SHP77 treated with DMSO at 0.1 percent for 48 hours (cell line): ENCODE results near the gene CDH26.
A peak's percentile ranks its signal among the peaks of the same experiment; 100 is the strongest.

Source experiments
- DNase-seq: peaks from one replicate; lab custom pipeline; 2025; lab: John Stamatoyannopoulos, UW

The CDH26 gene

DNA sequence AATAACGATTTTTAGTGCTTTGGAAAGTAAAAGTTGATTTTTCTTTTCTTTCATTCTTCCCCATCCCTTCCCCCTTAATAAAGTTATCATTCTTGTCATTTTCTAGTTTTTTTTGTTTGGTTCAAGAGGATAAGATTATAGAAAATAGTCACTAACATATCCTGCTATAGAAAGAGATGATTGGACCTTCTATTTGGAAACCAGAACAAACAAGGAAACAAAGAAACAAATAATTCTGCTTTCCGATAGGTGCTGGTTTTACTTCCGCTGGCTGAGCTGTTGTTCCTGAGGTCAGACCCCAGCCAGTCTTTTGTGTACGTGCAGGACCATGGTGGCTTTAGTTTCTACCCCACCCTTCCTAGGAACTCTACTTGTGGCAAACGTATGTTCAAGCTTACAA is at the start of gene CDH26:
Gene CDH26 (plus strand): TSS at position 301 of the 400 bp plus-strand sequence. CDS start 304 bp downstream, outside the sequence.
- DNase-seq = no peak

DNA sequence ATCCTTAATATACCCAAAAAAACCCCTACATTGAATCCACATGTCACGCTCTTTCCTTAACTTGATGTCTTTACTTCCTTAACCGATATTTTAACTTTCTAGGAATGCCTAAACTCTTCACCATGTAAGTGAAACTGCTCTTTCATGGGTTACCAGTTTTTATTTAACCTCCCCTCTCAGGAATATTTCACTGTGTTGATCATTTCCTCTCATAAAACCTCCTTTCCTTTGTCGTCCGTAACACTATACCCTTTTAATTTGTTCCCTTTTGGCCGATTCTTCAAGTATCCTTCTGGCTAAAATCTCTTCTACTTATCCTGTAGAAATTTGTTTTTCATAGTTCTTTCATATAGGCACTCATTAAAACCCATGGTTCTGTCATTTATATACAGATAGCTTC is 49.4 kb upstream of the CDH26 start:
- no peak for DNase-seq

DNA sequence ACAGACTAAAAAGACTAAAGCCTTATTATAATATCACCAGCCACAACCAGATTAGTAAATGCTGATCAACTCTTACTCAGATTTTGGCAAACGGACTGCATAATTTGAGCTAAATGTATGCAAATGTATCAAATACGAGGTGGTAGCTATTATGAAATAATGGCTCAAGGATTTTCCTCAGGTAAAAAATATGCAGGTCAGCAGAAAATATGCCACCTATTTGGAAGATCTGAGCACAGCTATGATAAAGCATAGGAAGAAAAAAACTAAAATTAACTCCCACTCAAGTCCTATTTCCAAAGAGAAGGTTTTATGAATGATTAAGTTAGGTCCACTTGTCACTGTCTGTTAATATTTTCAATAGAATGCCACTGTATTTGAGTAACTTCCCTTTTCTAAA is 47.2 kb upstream of the CDH26 start:
- DNase-seq = no peak

DNA sequence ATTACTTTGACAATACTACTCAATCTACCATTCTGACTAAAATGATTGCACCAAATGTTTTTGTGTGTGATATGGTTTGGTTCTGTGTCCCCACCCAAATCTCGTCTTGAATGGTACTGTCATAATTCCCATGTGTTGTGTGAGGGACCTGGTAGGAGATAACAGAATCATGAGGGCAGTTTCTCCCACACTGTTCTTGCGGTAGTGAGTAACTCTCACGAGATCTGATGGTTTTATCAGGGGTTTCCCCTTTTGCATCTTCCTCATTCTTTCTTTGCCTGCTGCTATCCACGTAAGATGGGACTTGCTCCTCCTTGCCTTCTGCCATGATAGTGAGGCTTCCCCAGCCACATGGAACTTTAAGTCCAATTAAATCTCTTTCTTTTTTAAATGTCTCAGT is 45.6 kb upstream of the CDH26 start:
- DNase-seq = no peak

DNA sequence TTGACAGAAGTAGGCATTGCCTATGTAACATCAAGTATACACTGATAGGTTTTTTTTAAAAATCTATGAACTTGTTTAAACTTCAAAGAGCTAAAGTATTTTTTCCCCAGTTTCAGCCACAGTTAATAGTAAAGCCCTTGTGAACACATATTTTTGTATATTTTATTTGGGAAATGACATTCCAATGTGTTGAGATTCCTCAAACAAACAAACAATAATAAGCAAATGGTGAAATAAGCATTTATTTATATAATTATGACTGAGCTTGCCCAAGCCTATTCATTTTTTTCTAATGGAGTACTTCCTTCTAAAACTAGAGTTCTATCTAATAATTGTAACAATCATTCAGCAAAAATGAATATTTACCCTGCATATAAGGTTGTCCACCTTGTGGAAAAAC is 37.3 kb upstream of the CDH26 start:
- DNase-seq = no peak

DNA sequence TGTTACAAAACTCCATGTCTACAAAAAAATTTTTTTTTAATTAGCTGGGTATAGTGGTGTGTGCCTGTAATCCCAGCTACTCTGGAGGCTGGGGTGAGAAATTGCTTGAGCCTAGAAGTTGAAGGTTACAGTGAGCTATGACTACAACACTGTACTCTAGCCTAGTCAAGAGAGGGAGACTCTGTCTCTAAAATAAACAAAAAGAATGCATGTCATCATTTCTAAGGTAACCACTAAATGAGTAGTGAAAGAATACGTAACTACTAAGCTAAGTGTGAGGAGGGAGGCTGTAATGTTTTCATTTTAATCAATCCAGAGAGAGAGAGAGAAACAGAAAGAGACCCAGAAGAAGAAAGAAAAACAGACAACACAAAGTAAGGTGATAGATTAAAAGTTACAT is 34.7 kb upstream of the CDH26 start:
- DNase-seq = no peak

DNA sequence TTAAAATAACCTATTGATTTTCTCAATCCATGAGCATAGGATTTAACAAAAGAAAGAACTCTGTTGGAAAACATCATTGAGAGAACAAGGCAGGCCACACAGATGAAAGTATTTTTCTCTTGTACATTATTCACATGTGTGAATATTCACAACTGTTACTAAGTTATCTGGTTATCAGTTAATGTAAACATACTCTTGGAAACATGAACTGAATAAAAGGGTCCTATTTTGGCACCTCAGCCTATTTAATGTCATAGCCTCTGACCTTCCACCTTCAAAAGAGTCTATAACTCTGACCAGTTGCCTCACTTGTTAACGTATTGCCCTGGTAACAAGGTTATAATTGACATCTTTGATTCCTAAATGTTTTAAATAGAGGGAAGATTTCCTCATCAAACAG is 32.9 kb upstream of the CDH26 start:
- DNase-seq = no peak

DNA sequence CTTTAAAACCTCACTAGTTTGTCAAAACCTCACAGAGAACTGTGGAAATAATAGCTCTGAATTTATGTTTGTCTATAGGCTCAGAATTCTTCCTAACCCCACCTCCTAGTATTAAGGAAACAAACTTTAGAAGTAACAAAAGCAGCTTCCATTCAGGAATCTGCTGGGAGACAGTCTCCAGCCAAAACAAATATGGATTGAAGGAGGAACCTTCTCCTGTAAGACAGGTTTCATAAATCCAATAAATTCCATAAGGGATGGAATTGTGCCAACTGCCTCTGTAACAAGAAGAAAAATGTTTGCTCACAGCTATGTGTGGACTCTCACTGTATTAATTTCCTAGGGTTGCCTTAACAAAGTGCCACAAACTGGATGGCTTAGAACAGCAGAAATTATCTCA is 32.3 kb upstream of the CDH26 start:
- DNase-seq = no peak

DNA sequence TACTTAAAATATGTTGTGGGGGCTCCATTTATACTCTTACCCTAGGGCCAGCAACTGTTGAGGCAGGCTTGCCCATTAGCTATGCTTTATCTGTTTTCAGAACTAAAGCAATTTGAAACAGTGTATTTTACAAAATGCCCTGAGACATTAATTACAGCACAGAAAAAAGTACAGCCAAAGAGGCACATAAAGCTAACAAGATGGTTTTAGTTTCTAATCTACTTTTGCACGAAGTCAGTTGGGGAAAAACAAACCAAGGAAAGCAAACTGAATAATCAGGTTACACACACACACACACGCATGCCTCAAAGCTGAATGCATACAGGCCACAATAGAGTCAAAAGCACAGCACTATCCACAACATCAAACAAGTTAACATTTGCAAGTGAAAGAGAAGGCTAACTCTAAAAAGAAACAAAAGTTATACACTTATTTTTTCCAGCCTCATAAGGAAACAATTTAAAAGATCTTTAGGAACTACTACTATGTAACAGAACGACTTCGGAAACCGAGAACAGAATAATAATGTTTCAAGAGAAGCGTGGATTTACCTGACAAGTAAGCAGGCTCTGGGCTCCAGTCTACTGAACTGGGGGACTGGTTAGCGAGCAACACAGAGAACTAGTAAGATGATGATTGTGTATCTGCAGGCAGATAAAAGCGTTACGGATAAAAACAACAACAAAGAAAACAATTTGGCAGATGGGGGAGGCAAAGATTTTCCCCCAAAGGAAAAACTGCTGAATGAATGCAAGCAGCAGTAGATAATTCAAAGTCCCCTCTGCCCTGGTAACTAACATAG is 26.5 kb upstream of the CDH26 start:
- no peak for DNase-seq

DNA sequence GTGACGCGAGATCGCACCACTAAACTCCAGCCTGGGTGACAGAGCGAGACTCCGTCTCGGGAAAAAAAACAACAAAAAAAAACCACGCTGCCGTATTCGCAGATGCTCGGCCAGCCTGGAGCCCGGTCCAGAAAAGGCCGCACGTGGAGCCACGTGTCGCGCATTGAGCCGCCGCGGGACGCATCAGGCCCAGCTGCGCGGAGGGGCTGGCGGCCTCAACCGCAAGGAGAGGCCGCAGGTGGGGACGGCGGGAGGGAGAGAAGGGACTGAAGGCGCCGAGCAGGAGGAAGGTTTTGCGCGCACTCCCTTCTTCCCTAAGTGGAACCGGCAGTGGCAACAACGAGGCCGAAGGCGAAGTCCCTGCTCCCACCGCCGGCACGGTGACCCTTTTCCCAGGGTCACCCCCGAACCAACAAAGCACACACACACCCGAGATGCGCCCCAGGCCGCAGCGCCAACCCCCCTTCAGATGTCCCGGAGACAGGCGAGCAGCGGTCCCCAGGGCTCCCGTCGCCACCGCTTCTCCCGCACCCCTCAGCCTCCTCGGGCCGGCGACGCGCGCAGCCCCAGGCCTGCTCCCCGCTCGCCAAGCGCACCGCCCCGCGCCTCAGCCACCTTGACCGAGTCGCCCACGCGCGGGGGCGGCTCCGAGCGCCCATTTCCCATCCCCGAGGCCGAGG is 25.5 kb upstream of the CDH26 start:
- no peak for DNase-seq

DNA sequence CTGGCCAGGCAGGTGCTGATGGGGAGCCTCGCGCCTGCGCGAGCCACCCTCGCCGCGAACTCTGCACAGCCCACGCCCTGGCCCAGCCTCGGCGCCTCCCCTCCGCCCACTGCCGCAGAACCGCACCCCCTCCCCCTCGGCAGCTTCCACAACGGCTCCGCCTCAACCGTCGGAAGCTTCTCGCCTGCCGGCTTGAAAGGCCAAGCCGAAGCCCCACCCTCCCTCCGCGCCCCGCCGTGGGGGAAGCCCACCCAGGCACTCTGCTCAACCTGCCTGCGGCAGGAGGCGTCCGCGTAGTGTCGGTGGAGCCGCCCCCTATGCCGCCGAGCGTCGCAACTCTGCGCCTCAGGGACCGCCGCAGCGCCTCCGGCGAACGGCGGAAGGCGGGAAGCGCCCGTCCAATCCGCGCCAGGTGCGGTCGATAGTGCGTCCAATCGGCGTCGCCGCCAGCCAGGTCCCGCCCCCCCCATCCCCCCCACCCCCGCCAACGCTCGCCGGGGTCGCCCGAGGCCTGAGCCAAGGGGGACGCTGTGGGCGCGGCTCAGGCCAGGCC is 24.9 kb upstream of the CDH26 start, which contains the start of gene SYCP2:
Gene SYCP2 (minus strand): TSS at position 342 of the 553 bp plus-strand sequence. CDS start 11,224 bp downstream, outside the sequence.
- DNase-seq = no peak

DNA sequence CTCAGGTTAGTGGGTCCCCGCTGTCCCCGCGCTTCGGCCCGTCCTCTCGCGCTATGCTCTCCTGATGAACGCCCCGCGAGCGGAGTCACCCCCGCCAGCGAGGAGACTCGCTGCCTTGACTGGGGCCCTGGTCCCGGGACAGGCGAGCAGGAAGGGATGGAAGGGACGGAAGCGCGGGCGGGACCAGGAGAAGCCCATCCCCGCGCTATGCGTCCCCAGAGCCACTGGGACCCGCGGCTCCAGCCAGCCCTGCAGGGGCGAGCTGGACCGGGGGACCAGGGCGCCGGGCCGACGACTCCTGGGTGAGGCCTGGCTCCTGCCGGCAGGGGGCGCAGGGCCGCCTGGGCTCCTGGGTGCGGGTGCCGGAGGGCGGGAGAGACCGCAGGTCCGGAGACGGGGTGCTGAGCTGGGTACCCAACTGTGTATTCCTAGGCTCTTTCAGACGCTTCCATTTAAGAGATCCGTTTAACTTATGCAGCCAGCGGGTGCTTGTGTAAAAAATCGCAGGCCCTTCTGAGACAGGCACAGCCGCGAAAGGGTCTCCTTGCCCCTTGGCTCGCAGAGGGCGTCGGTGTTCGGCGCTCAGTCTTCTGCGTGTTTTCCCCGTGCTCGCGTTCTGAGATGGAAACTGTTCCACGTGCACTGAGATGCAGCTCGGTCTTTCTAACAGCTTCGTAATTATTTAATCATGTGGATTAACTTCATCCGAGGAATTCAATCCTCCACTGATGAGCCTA is 24.2 kb upstream of the CDH26 start:
- peak; percentile 48 for DNase-seq

DNA sequence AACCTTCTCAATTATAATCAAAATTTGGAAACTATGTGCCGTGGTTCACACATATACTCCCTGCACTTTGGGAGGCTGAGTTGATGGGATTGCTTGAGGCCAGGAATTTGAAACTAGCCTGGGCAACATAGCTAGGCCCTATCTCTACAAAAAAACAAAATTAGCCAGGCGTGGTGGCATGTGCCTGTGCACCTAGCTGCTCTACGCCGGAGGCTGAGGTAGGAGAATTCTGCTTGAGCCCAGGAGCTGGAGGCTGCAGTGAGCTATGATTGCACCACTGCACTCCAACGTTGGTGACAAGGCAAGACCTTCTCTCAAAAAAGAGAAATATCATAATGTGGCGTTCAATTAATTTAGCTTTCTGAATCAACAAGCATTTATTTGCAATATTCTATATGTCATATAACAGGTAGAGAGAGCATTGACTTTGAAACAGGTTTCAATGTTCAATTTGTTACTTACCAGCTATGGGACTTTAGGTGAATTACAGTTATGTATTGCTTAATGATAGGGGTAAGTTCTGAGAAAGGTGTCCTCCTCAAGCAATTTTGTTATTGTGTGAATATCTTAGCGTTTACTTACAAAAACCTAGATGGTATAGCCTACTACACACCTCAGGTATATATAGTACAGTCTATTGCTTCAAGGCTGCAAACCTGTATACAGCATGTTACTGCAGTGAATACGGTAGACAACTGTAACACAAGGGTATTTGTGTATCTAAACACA is 22.6 kb upstream of the CDH26 start:
- no peak for DNase-seq

DNA sequence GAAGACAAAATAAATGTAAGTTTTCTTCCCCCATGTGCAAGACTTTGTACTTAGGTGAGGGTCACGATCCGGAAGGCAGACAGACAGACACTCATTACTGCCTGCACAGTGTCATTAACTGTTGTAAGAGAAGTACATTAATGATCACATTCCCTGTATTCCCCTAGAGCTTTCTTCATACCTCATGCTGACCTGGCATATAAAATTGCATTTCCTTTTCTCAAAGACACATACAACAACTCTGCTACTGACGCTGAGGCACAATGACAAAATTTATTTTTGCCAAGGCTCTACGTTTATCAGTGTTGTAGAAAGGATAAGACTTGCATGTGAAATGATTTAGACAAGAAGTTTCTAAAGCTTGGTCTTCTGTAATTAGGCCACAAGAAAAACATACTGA is 21.8 kb upstream of the CDH26 start:
- no peak for DNase-seq

DNA sequence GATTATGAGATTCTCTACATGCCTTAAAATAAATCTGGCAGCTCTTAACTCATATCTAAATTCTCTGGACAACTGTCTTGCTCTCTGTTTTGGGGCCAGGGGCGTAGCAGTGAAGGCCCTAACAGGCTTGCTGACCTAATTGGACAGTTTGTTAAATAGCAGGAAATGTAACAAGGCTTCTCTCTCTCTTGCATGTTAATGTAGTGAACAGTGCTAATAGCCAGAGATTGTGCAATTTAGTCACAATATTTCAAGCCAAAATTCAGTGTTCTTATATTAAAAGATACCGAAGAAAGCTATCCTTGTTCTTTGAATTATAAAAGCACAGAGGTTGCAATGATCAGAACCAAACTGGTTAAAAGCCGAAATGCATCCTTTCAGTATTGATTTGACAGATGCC is 21.1 kb upstream of the CDH26 start:
- DNase-seq = no peak

DNA sequence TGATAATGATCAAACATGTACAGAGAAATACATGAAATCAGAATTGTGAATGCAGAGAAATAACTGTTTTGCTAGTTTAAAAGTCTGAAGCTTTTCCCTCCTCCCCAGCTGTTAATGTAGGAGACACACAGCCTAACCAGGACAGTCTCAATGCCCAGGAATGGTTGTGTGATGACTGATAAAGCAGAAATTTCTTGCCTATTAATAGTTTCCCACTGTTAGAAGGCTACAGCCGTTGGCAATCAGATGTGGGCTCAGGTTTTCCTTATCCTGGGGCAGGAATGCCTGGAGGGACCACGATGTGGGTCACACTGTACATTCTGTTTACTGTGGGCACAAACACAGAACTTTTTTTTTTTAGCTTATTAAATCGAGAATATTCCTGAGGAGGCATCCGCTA is 20.0 kb upstream of the CDH26 start:
- no peak for DNase-seq

DNA sequence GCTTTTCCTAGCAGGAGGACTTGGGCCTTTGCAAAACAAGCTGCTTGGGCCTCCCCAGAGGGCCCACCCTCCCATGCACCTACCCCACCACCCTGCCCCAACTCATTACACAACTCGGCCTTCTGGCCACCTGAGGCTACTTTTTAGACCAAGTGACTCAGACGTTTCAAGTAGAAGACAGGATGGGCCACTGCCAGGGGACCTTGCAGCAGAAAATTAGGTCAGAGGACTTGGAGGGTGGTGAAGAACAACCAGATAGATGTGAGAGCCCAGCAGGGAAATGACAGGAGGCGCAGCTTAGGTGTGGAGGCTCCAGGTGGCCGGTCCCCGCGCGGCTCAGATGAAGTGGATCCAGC is 19.5 kb upstream of the CDH26 start:
- DNase-seq = no peak

DNA sequence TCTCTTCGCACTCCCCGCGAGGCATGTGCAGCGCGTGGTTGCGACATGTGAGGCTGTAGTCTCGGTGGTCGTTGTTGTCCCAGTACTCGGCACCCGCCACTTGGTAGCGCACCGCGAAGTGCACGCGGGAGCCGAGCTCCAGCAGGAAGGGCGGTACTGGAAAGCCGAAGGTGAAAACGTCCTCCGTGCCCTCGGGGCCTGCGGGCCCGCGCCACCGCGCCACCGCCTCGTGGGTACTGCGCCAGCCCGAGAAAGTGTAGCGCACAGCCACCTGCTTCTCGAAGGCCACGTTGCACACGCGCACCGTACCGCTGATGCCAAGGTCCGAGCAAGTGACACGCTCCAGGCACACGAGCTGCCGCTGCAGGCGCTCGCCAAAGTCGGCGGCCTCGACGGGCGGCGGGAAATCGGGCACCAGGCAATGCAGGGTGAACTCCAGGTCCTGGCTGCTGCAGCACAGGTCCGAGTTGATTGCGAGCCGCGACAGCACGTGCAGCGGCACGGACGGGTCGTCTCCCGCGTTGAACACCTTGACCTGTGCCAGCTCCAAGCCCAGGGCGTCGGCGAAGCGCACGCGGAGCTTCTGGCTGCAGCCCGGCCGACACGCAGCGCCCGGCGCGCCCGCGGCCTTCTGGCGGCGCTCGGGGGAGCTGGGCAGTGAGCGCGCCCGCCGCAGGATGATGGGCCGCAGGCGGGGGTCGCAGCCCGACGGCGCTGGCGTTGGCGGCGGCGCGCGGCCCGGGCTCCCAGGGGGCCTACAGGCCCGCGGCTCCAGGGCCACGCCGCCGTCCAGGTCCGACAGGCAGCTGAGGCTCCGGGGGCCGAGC is 19.0 kb upstream of the CDH26 start:
- no peak for DNase-seq

DNA sequence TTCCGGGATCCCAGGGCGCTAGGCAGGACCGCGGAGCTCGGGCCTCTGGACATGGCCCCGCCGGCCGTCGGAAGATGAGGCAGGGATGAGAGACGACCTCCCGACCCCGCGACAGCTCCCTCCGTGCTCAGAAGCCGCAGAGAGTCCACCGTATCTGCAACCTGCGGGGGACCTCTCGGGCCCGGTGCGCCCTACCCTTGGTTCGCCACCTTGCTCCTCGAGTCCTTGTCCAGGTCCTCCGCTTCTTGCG is 18.4 kb upstream of the CDH26 start:
- no peak for DNase-seq

DNA sequence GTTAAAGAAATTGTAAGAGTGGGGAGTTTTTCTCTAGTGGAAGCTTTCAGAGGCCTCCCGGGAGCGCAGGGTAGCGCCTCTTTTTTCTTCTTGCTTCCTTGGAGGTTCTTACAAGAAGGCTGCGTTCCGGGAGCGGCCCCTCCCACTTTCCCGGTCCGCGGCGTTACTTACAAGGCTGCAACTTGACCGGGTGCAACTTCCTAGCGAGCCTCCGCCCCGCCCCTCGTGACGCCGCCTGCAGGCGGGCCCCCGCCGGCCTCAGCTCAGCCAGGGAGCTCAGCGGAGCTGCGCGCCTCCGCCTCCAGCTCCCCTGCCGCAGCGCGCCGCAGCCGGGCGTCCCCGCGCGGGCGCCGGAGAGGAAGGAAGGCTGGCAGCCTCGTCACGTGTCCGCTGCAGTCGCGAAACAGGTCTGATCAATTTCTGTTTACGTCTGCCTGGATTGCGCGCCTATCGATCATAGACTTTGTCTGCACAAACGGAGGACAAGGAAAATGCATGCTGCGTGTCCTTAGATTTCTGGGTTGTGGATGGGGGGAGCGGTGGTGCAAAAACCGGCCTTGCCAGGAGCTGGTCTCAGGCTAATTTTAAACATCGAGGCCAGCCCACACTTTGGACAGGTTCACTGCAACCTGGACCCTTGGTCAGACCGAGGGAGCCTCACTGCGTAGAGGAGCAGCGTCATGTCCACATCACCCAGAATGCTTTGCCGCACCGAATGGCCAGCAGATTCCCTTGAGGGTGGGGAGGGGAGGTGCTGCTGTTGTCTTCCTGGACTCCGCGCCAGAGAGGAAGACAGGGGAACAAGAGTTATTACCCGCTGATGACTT is 17.9 kb upstream of the CDH26 start, which contains the start of the genes FAM217B and PPP1R3D:
Gene FAM217B (plus strand): TSS at position 261 of the 827 bp plus-strand sequence. CDS start 3,555 bp downstream, outside the sequence.
Gene PPP1R3D (minus strand): TSS at position 177 of the 827 bp plus-strand sequence. CDS start 374 bp downstream, outside the sequence.
- peak; percentile 95 for DNase-seq
